ENCODE data around the gene AFAP1L2.

The AFAP1L2 gene

DNA sequence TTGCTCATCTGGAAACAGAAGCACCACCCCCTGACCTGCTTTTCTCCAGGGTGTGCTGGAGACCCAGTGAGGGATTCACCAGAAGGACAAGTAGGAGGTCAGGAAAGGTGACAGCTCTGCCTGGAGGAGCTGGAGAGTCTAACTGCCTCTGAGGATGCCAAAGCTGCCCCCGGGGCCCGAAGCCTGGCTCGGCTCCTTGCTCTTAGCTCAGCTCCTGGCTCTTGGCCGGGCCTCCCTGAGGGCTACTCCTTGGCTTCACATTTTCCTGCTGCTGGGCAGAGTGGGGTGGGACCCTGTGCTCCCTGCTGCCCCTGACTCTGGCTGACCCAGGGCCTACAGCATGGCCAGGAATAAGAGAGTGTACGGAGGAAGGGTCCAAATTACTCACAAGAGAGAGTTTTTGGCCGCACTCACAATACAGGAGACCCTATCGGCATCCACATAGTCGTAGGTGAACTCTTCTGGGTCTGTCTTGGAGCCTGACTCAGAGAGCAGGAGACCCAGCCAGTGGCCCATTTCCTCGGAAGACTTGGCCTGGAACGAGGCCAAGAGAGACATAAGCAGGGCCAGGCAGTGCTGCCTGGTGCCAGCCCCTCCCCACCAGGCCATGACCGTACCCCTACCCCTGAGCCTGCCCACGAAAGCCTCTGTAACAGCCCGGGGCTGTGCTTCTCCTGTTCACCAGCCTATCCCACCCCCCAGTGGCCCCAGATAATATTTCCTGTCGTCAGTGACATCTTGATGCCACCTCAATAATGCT lies 102.2 kb downstream of the AFAP1L2 start:
- TF ChIP-seq, protein P1, sequence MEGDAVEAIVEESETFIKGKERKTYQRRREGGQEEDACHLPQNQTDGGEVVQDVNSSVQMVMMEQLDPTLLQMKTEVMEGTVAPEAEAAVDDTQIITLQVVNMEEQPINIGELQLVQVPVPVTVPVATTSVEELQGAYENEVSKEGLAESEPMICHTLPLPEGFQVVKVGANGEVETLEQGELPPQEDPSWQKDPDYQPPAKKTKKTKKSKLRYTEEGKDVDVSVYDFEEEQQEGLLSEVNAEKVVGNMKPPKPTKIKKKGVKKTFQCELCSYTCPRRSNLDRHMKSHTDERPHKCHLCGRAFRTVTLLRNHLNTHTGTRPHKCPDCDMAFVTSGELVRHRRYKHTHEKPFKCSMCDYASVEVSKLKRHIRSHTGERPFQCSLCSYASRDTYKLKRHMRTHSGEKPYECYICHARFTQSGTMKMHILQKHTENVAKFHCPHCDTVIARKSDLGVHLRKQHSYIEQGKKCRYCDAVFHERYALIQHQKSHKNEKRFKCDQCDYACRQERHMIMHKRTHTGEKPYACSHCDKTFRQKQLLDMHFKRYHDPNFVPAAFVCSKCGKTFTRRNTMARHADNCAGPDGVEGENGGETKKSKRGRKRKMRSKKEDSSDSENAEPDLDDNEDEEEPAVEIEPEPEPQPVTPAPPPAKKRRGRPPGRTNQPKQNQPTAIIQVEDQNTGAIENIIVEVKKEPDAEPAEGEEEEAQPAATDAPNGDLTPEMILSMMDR (IDR thresholded peaks at IDR 0.05; ENCODE audit: low read depth, low read length, missing control alignments): no peak
- H3K4me3 ChIP-seq (ENCODE audit: low read depth, low read length): no peak overlapping the region
- in situ Hi-C loops (cut with HindIII; ENCODE audit: low sequenced_read_pairs): loop anchor here (5.0 kb wide), 1 partner anchor 240 kb away; no protein-coding TSS in a partner anchor
- no peak for DNase-seq (ENCODE audit: low read depth)

DNA sequence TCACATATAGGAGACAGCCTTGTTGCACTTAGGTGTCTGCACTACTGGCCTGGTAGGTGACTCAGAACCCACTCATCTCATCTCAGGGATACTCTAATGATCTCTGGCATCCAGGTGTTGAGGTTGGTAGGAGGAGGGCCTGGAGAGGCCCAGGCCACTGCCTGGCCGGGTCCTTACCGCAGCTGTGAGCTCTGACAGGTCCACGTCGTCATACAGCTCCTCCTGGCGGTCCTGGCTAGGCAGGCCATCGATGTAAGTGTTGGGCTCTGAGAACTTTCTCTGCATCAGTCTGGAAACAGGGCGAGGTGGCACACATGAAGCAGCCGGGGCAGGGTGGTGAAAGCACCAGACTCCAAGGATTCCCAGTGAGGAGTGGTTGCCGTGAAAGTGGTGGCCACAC lies 103.1 kb downstream of the AFAP1L2 start:
- in situ Hi-C loops (cut with HindIII; ENCODE audit: low sequenced_read_pairs): loop anchor here (5.0 kb wide), 1 partner anchor 241 kb away; no protein-coding TSS in a partner anchor
- TF ChIP-seq, protein P1 (IDR thresholded peaks at IDR 0.05; ENCODE audit: low read depth, low read length, missing control alignments): no peak
- no peak for DNase-seq (ENCODE audit: low read depth)
- no peak overlapping the region for H3K4me3 ChIP-seq (ENCODE audit: low read depth, low read length)

DNA sequence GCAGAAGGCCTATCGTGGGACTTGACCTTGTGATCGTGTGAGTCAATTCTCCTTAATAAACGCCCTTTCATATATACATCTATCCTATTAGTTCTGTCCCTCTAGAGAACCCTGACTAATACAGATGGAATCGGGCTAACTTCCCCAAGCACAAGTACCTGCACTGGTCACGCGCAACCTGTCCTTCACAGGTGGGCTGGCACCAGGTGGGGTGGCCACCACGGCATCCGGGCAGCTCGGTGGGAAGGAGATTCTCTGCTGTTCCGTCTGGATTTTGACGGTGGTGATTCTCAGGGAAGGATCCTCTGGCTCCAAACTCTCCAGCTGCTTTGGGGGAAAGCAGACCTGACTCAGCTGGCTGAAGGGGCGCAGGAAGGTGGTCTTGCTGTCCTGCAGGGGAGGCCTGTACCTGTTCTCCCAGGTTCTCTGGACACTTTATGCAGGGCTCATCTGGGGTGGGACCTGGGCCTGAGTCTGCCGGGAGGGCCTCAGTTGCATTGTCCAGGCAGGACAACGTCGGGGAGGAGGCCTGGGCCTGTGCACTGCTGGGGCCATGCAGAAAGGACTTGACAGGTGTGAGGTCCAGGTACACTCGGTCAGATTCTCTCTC lies 104.2 kb downstream of the AFAP1L2 start:
- TF ChIP-seq, protein P1 (IDR thresholded peaks at IDR 0.05; ENCODE audit: low read depth, low read length, missing control alignments): no peak
- DNase-seq (ENCODE audit: low read depth): no peak
- H3K4me3 ChIP-seq (ENCODE audit: low read depth, low read length): no peak overlapping the region
- in situ Hi-C loops (cut with HindIII; ENCODE audit: low sequenced_read_pairs): loop anchor here (5.0 kb wide), 1 partner anchor 242 kb away; no protein-coding TSS in a partner anchor

DNA sequence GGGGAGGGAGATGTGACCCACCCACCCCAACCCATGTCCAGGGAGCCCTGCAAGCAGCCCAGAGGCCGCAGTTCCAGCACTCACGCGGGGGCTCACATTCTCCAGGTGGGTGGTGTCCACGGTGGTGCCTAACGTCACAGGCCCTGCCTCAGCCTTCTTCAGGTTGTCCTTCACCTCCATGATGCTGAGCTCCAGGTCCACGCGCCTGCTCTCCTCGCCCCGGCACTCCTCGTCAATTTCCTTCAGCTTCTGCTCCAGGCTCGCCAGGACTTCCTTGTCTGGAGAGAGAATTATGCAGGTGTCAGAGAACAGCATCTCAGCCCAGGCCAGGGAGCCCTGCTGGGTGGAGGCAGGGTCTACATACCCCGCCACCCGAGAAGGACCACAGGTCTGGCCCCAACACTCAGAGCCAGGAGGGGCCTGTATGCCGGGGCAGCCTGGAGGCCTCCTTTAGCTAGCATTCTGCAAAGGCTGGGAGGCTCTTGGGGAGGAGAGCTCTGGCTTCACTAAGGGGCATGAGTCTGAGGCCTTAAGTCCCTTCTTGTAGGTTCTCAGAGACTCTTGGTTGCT lies 107.1 kb downstream of the AFAP1L2 start:
- TF ChIP-seq, protein P1 (IDR thresholded peaks at IDR 0.05; ENCODE audit: low read depth, low read length, missing control alignments): no peak
- H3K4me3 ChIP-seq (ENCODE audit: low read depth, low read length): no peak overlapping the region
- in situ Hi-C loops (cut with HindIII; ENCODE audit: low sequenced_read_pairs): no loop called here
- DNase-seq (ENCODE audit: low read depth): no peak

DNA sequence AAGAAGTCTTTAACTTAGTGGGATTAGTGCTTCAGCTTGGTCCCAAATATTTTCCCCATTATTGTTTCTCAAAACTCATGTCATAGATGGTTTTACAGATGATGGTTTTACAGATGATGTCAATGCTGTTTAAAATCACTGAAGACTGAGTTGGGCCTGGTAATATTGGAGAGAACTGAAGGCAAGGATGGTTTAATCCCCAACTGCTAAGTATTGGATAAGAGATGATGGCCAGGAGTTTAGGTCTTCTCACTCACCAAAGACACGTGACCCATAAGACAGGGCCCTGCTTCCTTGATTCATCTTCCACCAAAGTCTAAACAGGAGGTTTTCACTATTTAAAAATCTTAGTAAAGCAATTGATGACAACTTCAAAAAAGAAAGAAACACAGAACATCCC lies 108.9 kb downstream of the AFAP1L2 start:
- DNase-seq (ENCODE audit: low read depth): no peak
- H3K4me3 ChIP-seq (ENCODE audit: low read depth, low read length): no peak overlapping the region
- TF ChIP-seq, protein P1 (IDR thresholded peaks at IDR 0.05; ENCODE audit: low read depth, low read length, missing control alignments): no peak
- in situ Hi-C loops (cut with HindIII; ENCODE audit: low sequenced_read_pairs): no loop called here

DNA sequence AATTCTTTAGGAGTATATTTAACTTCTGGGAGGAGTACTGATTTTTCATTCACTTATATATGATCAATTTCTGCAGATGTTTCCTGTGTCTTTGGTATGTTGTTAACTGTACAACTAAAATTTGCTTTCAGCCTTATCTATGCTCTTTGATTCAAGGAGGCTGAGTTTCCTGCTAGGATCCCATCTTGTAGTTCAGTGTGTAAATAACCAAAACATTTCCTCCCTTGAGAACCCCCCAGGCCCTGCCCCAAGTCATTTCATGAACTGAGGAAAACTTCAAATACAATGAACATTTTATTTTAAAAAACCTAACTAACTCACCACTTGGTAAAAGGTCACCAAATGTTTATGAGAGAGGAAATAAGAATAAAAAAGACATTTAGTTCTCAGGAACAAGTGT lies 109.8 kb downstream of the AFAP1L2 start:
- no peak for DNase-seq (ENCODE audit: low read depth)
- TF ChIP-seq, protein P1 (IDR thresholded peaks at IDR 0.05; ENCODE audit: low read depth, low read length, missing control alignments): no peak
- in situ Hi-C loops (cut with HindIII; ENCODE audit: low sequenced_read_pairs): no loop called here
- H3K4me3 ChIP-seq (ENCODE audit: low read depth, low read length): no peak overlapping the region
